GM19025 (cell line): ENCODE results near the gene AP3D1.
"Not testable (repeated sequence)": the region's sequence is repeated elsewhere in the genome, so short reads cannot be mapped to it uniquely, and the experiment has no call there.

Source experiments
- ATAC-seq: cut with Tn5 transposase; IDR thresholded peaks from one replicate; pipeline ENCODE4 v1.9.1; 2021; ENCODE audit warnings: mild to moderate bottlenecking, low read depth, moderate library complexity; ENCODE audit not compliant: unreplicated experiment

AP3D1 gene

GRCh38 chr19:2157452-2157851, 6.1 kb upstream of the AP3D1 start:
- ATAC-seq = no peak

GRCh38 chr19:2154587-2155075, 3.3 kb upstream of the AP3D1 start:
- ATAC-seq = no peak

GRCh38 chr19:2150794-2151338, 500 bp downstream of the AP3D1 start:
- peak; percentile 7 for ATAC-seq

GRCh38 chr19:2149980-2150793, 1.2 kb downstream of the AP3D1 start:
- no peak for ATAC-seq

- ATAC-seq = no peak
Measured at GRCh38 chr19:2148482-2149135, 2.8 kb downstream of the AP3D1 start.

GRCh38 chr19:2145831-2146241, 5.5 kb downstream of the AP3D1 start:
- ATAC-seq = no peak

- no peak for ATAC-seq
Measured at GRCh38 chr19:2144190-2144589, 7.2 kb downstream of the AP3D1 start.

- no peak for ATAC-seq
Measured at GRCh38 chr19:2142173-2142829, 9.1 kb downstream of the AP3D1 start.

GRCh38 chr19:2140138-2140569, 11.2 kb downstream of the AP3D1 start:
- ATAC-seq = no peak

- no peak for ATAC-seq
Measured at GRCh38 chr19:2139385-2140137, 11.8 kb downstream of the AP3D1 start.

GRCh38 chr19:2138061-2138728, 13.2 kb downstream of the AP3D1 start:
- no peak for ATAC-seq

GRCh38 chr19:2136796-2137195, 14.6 kb downstream of the AP3D1 start:
- no peak for ATAC-seq

- ATAC-seq = no peak
Measured at GRCh38 chr19:2135474-2136402, 15.6 kb downstream of the AP3D1 start.

- no peak for ATAC-seq
Measured at GRCh38 chr19:2132731-2133490, 18.5 kb downstream of the AP3D1 start.

GRCh38 chr19:2132191-2132590, 19.2 kb downstream of the AP3D1 start:
- no peak for ATAC-seq

- ATAC-seq = not testable (repeated sequence)
Measured at GRCh38 chr19:2131012-2131975, 20.1 kb downstream of the AP3D1 start.
